Activated CD4-positive, CD25-positive, alpha-beta regulatory T cell (primary cell): ENCODE data around the gene GCNT2.
"Not testable (repeated sequence)": the region's sequence is repeated elsewhere in the genome, so short reads cannot be mapped to it uniquely, and the experiment has no call there.

ENCODE experiments used
- DNase-seq, 4 experiments: peaks; one replicate each; lab custom pipeline; 2025; lab: John Stamatoyannopoulos, UW

Gene GCNT2

GRCh38 chr6:10660431-10661191 lies 139.5 kb downstream of the GCNT2 start:
- not testable (repeated sequence) for DNase-seq

- DNase-seq: no peak
Observed at GRCh38 chr6:10662207-10662606, 141.1 kb downstream of the GCNT2 start.

GRCh38 chr6:10662742-10663141 lies 141.6 kb downstream of the GCNT2 start:
- DNase-seq: no peak

GRCh38 chr6:10665595-10665994 lies 144.4 kb downstream of the GCNT2 start:
- not testable (repeated sequence) for DNase-seq

GRCh38 chr6:10668126-10668917 lies 147.2 kb downstream of the GCNT2 start:
- no peak for DNase-seq

GRCh38 chr6:10676403-10676802 lies 155.3 kb downstream of the GCNT2 start:
- no peak for DNase-seq

- no peak for DNase-seq
Observed at GRCh38 chr6:10678456-10678855, 157.3 kb downstream of the GCNT2 start.
